H9 (cell line): ENCODE measurements around the gene KRTAP12-2. TPM values are rescaled to one million over a fixed set of nuclear protein-coding genes. Genes with fewer than 3 reads are reported as not detected.
"Not testable (repeated sequence)": the region's sequence is repeated elsewhere in the genome, so short reads cannot be mapped to it uniquely, and the experiment has no call there.

ENCODE experiments used
- DNase-seq: peaks from one replicate; pipeline ENCODE4 v3.0.0-alpha.2; 2017
- H2AFZ ChIP-seq: one replicate; pipeline ENCODE4 v1.6.1; 2013; ENCODE audit warnings: mild to moderate bottlenecking, low read length, control low read depth, moderate library complexity
- H2AK5ac ChIP-seq: 2 replicates; pipeline ENCODE4 v1.6.1; 2013; ENCODE audit warnings: low read length, control low read depth, mixed read lengths; ENCODE audit not compliant: insufficient read length
- H2BK120ac ChIP-seq: one replicate; pipeline ENCODE4 v1.6.1; 2013; ENCODE audit warnings: low read depth, mild to moderate bottlenecking, low read length, control low read depth, inconsistent platforms; ENCODE audit not compliant: poor library complexity, severe bottlenecking
- H2BK12ac ChIP-seq: 2 replicates; pipeline ENCODE4 v1.6.1; 2013; ENCODE audit warnings: low read length, control low read depth, mixed read lengths, low read depth; ENCODE audit not compliant: insufficient read length
- H2BK15ac ChIP-seq: 2 replicates; pipeline ENCODE4 v1.6.1; 2013; ENCODE audit warnings: low read depth, low read length, control low read depth
- H2BK20ac ChIP-seq: one replicate; pipeline ENCODE4 v1.6.1; 2013; ENCODE audit warnings: low read depth, mild to moderate bottlenecking, low read length, control low read depth, inconsistent platforms; ENCODE audit not compliant: poor library complexity, severe bottlenecking
- H2BK5ac ChIP-seq: 2 replicates; pipeline ENCODE4 v1.6.1; 2013; ENCODE audit warnings: low read length, control low read depth, mixed read lengths; ENCODE audit not compliant: insufficient read length
- H3K14ac ChIP-seq: 2 replicates; pipeline ENCODE4 v1.6.1; 2013; ENCODE audit warnings: low read length, control low read depth; ENCODE audit not compliant: insufficient read depth
- H3K18ac ChIP-seq: 2 replicates; pipeline ENCODE4 v1.6.1; 2013; ENCODE audit warnings: low read depth, mild to moderate bottlenecking, mixed read lengths, low read length, control low read depth; ENCODE audit not compliant: insufficient read length
- H3K23ac ChIP-seq: 2 replicates; pipeline ENCODE4 v1.6.1; 2013; ENCODE audit warnings: low read length, control low read depth, mixed read lengths, low read depth; ENCODE audit not compliant: insufficient read length
- H3K23me2 ChIP-seq: 2 replicates; pipeline ENCODE4 v1.6.1; 2013; ENCODE audit warnings: low read depth, mild to moderate bottlenecking, mixed read lengths, low read length, control low read depth; ENCODE audit not compliant: insufficient read length, poor library complexity, severe bottlenecking
- H3K27ac ChIP-seq: 2 replicates; pipeline ENCODE4 v1.5.1; 2013; ENCODE audit warnings: low read length, control low read depth, mixed read lengths, low read depth; ENCODE audit not compliant: insufficient read length
- H3K27me3 ChIP-seq: 2 replicates; pipeline ENCODE4 v1.6.1; 2013; ENCODE audit warnings: low read length, control low read depth, inconsistent platforms; ENCODE audit not compliant: insufficient read depth
- H3K4ac ChIP-seq: 2 replicates; pipeline ENCODE4 v1.6.1; 2013; ENCODE audit warnings: low read depth, mild to moderate bottlenecking, control low read depth, inconsistent platforms, low read length, moderate library complexity
- H3K4me1 ChIP-seq: 2 replicates; pipeline ENCODE4 v1.6.1; 2013; ENCODE audit warnings: low read length, control low read depth, inconsistent platforms; ENCODE audit not compliant: insufficient read depth
- H3K4me2 ChIP-seq: 2 replicates; pipeline ENCODE4 v1.6.1; 2013; ENCODE audit warnings: low read length, control low read depth, mixed read lengths; ENCODE audit not compliant: insufficient read length, insufficient read depth
- H3K56ac ChIP-seq: 2 replicates; pipeline ENCODE4 v1.6.1; 2013; ENCODE audit warnings: low read depth, mild to moderate bottlenecking, mixed read lengths, low read length, control low read depth; ENCODE audit not compliant: insufficient read length
- H3K79me1 ChIP-seq: 2 replicates; pipeline ENCODE4 v1.6.1; 2013; ENCODE audit warnings: low read depth, mild to moderate bottlenecking, moderate library complexity, low read length, control low read depth, inconsistent platforms; ENCODE audit not compliant: insufficient read depth, poor library complexity, severe bottlenecking
- H3K79me2 ChIP-seq: 2 replicates; pipeline ENCODE4 v1.6.1; 2013; ENCODE audit warnings: low read length, control low read depth, inconsistent platforms; ENCODE audit not compliant: insufficient read depth
- H3K9ac ChIP-seq: 2 replicates; pipeline ENCODE4 v1.6.1; 2013; ENCODE audit warnings: low read length, control low read depth, mixed read lengths; ENCODE audit not compliant: insufficient read length; ENCODE audit errors: extremely low read depth
- H3K9me3 ChIP-seq: one replicate; pipeline ENCODE4 v1.6.1; 2013; ENCODE audit warnings: low read depth, low read length, inconsistent platforms; ENCODE audit not compliant: control insufficient read depth
- H3T11ph ChIP-seq: one replicate; pipeline ENCODE4 v1.6.1; 2013; ENCODE audit warnings: mild to moderate bottlenecking, low read length, control low read depth, inconsistent platforms
- H4K20me1 ChIP-seq: one replicate; pipeline ENCODE4 v1.6.1; 2013; ENCODE audit not compliant: control insufficient read depth, insufficient read length, insufficient read depth
- H4K5ac ChIP-seq: 2 replicates; pipeline ENCODE4 v1.6.1; 2013; ENCODE audit warnings: low read depth, mild to moderate bottlenecking, mixed read lengths, low read length, control low read depth; ENCODE audit not compliant: insufficient read length
- H4K8ac ChIP-seq: replicated peaks from 2 replicates; pipeline ENCODE4 v1.6.1; 2013; ENCODE audit warnings: low read length, control low read depth, mixed read lengths, low read depth; ENCODE audit not compliant: insufficient read length
- H4K91ac ChIP-seq: 2 replicates; pipeline ENCODE4 v1.6.1; 2013; ENCODE audit warnings: low read depth, mild to moderate bottlenecking, moderate library complexity, mixed read lengths, low read length, control low read depth; ENCODE audit not compliant: insufficient read length
- H3K27ac Mint-ChIP-seq, 3 experiments: 2 replicates in 2 of 3; 3 replicates in 1 of 3; pipeline ENCODE4 v1.8.0; 2020 to 2021; ENCODE audit warnings: mixed read lengths in 3 of 3, mild to moderate bottlenecking in 1 of 3, moderate library complexity in 1 of 3
- H3K27me3 Mint-ChIP-seq: 2 replicates; pipeline ENCODE4 v1.8.0; 2021; ENCODE audit warnings: low read depth, mild to moderate bottlenecking, moderate library complexity, mixed read lengths
- H3K36me3 Mint-ChIP-seq, 3 experiments: 2 replicates in 2 of 3; 3 replicates in 1 of 3; pipeline ENCODE4 v1.8.0; 2020 to 2021; ENCODE audit warnings: low read depth in 3 of 3, mixed read lengths in 3 of 3; ENCODE audit not compliant: insufficient read depth in 1 of 3
- H3K4me1 Mint-ChIP-seq, 2 experiments: 2 replicates each; pipeline ENCODE4 v1.8.0; 2020; ENCODE audit warnings: mixed read lengths in 2 of 2
- H3K4me3 Mint-ChIP-seq, 2 experiments: 2 replicates in 1 of 2; 3 replicates in 1 of 2; pipeline ENCODE4 v1.8.0; 2020 to 2021; ENCODE audit warnings: mild to moderate bottlenecking in 2 of 2, mixed read lengths in 2 of 2, moderate library complexity in 1 of 2
- H3K9me3 Mint-ChIP-seq, 2 experiments: 2 replicates in 1 of 2; 3 replicates in 1 of 2; pipeline ENCODE4 v1.8.0; 2020; ENCODE audit warnings: mild to moderate bottlenecking in 2 of 2, mixed read lengths in 2 of 2, moderate library complexity in 1 of 2
- CTCF ChIP-seq: fragments of 200-600 bp; sonication (generic); conservative IDR thresholded peaks from 3 replicates; pipeline ENCODE4 v1.8.0; 2021; ENCODE audit warnings: antibody characterized with exemption, mild to moderate bottlenecking
- WGBS: extraction: QIAGEN DNeasy Blood & Tissue Kit; methylation state at CpG from one replicate; pipeline ENCODE4 v1.1.7; 2013; ENCODE audit warnings: missing lambda C conversion rate, low lambda C conversion rate, mixed read lengths; ENCODE audit not compliant: insufficient read length; ENCODE audit errors: extremely low coverage; 5-methylcytosine and 5-hydroxymethylcytosine counted together
- total RNA-seq: library from RNA; stranded (reverse); gene quantifications from 2 replicates; pipeline ENCODE4 v1.2.1, GENCODE V29; 2021

Gene KRTAP12-2
- total RNA-seq, 1 experiment from 2014 or later = not detected

DNA sequence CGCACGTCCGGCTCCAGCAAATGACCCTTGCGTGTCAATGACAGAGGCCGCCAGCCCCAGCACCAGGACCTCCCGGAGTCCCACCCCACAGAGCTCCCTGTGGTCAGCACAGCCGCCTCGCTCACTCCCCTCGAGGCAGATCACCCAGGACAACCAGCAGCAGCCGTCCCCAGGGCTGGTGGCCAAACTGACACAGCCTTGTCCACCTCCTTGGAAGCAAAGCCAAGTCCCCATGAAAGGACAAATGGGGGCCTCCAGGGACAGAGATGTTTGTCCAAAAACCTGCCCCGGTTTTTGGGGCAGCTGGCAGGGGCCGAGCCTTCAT is 27.4 kb downstream of the KRTAP12-2 start:
- H3K23me2 ChIP-seq = no peaks in the 10 kb centered on the region
- H3K79me1 ChIP-seq = no peaks in the 10 kb centered on the region
- H3K27me3 ChIP-seq = no peaks in the 10 kb centered on the region
- H2BK120ac ChIP-seq = no peak overlapping the region
- no peak overlapping the region for H3K4me2 ChIP-seq
- H3K27ac Mint-ChIP-seq = peak overlapping the region in 1 of 3 experiments; percentile 71; a peak in 1 of 7 replicates
- H3K27ac ChIP-seq = no peak overlapping the region
- no CpG with 5 or more reads among the region's 12 CpGs for WGBS
- no peak overlapping the region for H2AFZ ChIP-seq
- H3K4me3 Mint-ChIP-seq = no peak overlapping the region
- H3K9me3 ChIP-seq = no peaks in the 10 kb centered on the region
- TF ChIP-seq CTCF = no peak
- H2BK12ac ChIP-seq = no peak overlapping the region
- no peak overlapping the region for H3T11ph ChIP-seq
- H3K14ac ChIP-seq = no peak overlapping the region
- DNase-seq = no peak
- no peak overlapping the region for H3K56ac ChIP-seq
- no peaks in the 10 kb centered on the region for H3K79me2 ChIP-seq
- H3K18ac ChIP-seq = no peak overlapping the region
- no peak overlapping the region for H4K5ac ChIP-seq
- no peak overlapping the region for H4K8ac ChIP-seq
- no peak overlapping the region for H2BK20ac ChIP-seq
- H2AK5ac ChIP-seq = no peak overlapping the region
- no peak overlapping the region for H2BK5ac ChIP-seq
- no peak overlapping the region for H2BK15ac ChIP-seq
- H3K9ac ChIP-seq = no peak overlapping the region
- H3K36me3 Mint-ChIP-seq = peaks cover 0 to 6% (median 5%) of the 10 kb centered on the region in 3 experiments; a peak in 4 of 7 replicates
- H3K4me1 Mint-ChIP-seq = peaks cover 9 to 11% of the 10 kb centered on the region in 2 experiments
- no peaks in the 10 kb centered on the region for H4K20me1 ChIP-seq
- H3K4me1 ChIP-seq = no peaks in the 10 kb centered on the region
- no peak overlapping the region for H3K4ac ChIP-seq
- peaks cover 12% of the 10 kb centered on the region for H3K27me3 Mint-ChIP-seq
- no peak overlapping the region for H4K91ac ChIP-seq
- peaks cover 7 to 11% of the 10 kb centered on the region in 2 experiments for H3K9me3 Mint-ChIP-seq
- no peak overlapping the region for H3K23ac ChIP-seq

GRCh38 chr21:44638506-44639330 is 28.0 kb downstream of the KRTAP12-2 start:
- not testable (repeated sequence) for H2BK5ac ChIP-seq, H2AFZ ChIP-seq, H3K4me3 Mint-ChIP-seq, H4K5ac ChIP-seq, DNase-seq, H3K27me3 ChIP-seq, H4K20me1 ChIP-seq, H4K8ac ChIP-seq, H4K91ac ChIP-seq, H3K79me2 ChIP-seq, H3K4me1 ChIP-seq, H3K23ac ChIP-seq, H3K4me2 ChIP-seq, H3T11ph ChIP-seq, H2BK15ac ChIP-seq, H2BK12ac ChIP-seq, H3K9me3 Mint-ChIP-seq, H2BK20ac ChIP-seq, H3K79me1 ChIP-seq, H3K56ac ChIP-seq, H2AK5ac ChIP-seq, H3K14ac ChIP-seq, H3K27ac ChIP-seq, H3K9ac ChIP-seq, H2BK120ac ChIP-seq, H3K23me2 ChIP-seq, H3K18ac ChIP-seq, H3K4ac ChIP-seq, H3K36me3 Mint-ChIP-seq, H3K9me3 ChIP-seq
- no CpG with 5 or more reads among the region's 21 CpGs for WGBS
- peaks cover 10% of the 10 kb centered on the region for H3K27me3 Mint-ChIP-seq
- H3K4me1 Mint-ChIP-seq = peaks cover 9 to 11% of the 10 kb centered on the region in 2 experiments
- peak overlapping the region in 1 of 3 experiments; percentile 71; a peak in 1 of 7 replicates for H3K27ac Mint-ChIP-seq
